HG03575 (cell line): ENCODE results near the gene TMEM30B.

ENCODE experiments used
- ATAC-seq: cut with Tn5 transposase; IDR thresholded peaks from one replicate; pipeline ENCODE4 v1.9.1; 2021; ENCODE audit not compliant: unreplicated experiment, insufficient number of reproducible peaks, low FRiP score; ENCODE audit errors: extremely low read depth

TMEM30B gene

GRCh38 chr14:61270714-61271113 lies 10.4 kb downstream of the TMEM30B start:
- no peak for ATAC-seq

GRCh38 chr14:61269321-61270083 lies 11.6 kb downstream of the TMEM30B start:
- no peak for ATAC-seq

- ATAC-seq: no peak
Measured at GRCh38 chr14:61268812-61269211, 12.3 kb downstream of the TMEM30B start.

GRCh38 chr14:61266891-61267740 lies 14.0 kb downstream of the TMEM30B start:
- no peak for ATAC-seq

- no peak for ATAC-seq
Measured at GRCh38 chr14:61266436-61266835, 14.7 kb downstream of the TMEM30B start.

- no peak for ATAC-seq
Measured at GRCh38 chr14:61264651-61265050, 16.5 kb downstream of the TMEM30B start.

GRCh38 chr14:61264010-61264571 lies 17.0 kb downstream of the TMEM30B start:
- no peak for ATAC-seq

GRCh38 chr14:61262082-61262481 lies 19.1 kb downstream of the TMEM30B start:
- ATAC-seq: no peak

- ATAC-seq: no peak
Measured at GRCh38 chr14:61260939-61261776, 20.0 kb downstream of the TMEM30B start.

GRCh38 chr14:61258985-61259384 lies 22.2 kb downstream of the TMEM30B start:
- no peak for ATAC-seq

GRCh38 chr14:61257469-61258057 lies 23.6 kb downstream of the TMEM30B start:
- no peak for ATAC-seq

- no peak for ATAC-seq
Measured at GRCh38 chr14:61256826-61257468, 24.2 kb downstream of the TMEM30B start.

GRCh38 chr14:61255968-61256367 lies 25.2 kb downstream of the TMEM30B start:
- ATAC-seq: no peak

GRCh38 chr14:61254808-61255526 lies 26.2 kb downstream of the TMEM30B start:
- ATAC-seq: no peak

- no peak for ATAC-seq
Measured at GRCh38 chr14:61253064-61253738, 27.9 kb downstream of the TMEM30B start.

- peak; percentile 58 for ATAC-seq
Measured at GRCh38 chr14:61252369-61253063, 28.6 kb downstream of the TMEM30B start.

- ATAC-seq: no peak
Measured at GRCh38 chr14:61250063-61250462, 31.1 kb downstream of the TMEM30B start.
